Activated effector memory CD4-positive, alpha-beta T cell treated with Interleukin-2 at 50 U/mL for 16 hours (primary cell): ENCODE data around the gene DOCK4.

ENCODE experiments used
- DNase-seq: peaks from one replicate; pipeline ENCODE4 v3.0.0-alpha.2; 2020

Gene DOCK4

DNA sequence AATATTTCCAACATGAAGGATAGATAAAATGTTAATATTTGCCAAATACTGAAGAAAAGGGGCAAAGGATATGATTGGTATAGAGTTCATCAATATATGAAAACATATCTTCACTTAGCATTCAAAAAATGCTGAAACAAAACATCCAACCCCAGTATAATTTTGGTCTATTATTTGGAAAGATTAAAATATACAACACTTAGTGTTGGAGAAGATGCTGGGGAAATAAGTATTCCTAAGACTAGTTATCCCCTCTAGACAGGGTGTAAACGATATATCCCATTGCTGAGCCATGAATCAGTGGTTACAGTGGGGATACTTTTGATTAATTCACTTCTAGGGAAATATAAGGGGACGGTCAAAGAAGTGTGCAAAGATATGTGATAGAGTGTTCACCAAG is 456.6 kb downstream of the DOCK4 start:
- no peak for DNase-seq

DNA sequence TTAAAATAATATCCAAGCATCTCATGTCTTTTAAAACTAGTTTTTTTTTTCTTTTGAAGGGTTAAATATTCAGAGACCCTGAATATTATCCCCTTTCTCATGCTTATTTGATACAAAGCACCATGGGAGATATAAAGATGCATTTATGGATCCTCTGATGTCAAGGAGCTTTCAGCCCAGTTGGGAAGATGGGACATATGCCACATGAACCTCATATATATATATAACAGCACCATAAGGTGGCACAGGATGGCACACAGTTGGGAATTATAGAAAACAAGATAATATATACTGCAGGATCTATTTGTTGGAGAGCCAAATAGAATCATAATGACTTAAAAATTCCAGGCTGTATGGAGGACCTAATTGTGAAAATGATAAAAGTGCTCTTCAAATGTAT is 458.5 kb downstream of the DOCK4 start:
- DNase-seq, result no peak

DNA sequence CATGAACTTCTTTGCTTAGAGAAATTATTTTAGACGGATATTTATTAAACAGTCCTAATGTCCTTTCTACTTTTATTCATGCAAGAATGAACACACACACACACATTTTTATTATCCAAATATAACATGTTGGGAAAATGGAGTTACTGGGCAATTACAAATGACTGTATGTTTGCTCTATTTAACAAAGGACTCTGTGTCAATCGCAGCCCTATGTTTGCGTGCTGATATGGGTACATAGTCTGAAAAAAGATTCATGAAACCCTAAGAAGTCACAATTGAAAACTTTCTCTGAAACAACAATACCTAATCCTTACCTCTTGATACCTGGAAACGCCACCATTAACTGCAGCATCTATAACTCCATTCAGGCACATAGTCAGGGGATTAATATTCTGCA is 459.2 kb downstream of the DOCK4 start:
- no peak for DNase-seq

DNA sequence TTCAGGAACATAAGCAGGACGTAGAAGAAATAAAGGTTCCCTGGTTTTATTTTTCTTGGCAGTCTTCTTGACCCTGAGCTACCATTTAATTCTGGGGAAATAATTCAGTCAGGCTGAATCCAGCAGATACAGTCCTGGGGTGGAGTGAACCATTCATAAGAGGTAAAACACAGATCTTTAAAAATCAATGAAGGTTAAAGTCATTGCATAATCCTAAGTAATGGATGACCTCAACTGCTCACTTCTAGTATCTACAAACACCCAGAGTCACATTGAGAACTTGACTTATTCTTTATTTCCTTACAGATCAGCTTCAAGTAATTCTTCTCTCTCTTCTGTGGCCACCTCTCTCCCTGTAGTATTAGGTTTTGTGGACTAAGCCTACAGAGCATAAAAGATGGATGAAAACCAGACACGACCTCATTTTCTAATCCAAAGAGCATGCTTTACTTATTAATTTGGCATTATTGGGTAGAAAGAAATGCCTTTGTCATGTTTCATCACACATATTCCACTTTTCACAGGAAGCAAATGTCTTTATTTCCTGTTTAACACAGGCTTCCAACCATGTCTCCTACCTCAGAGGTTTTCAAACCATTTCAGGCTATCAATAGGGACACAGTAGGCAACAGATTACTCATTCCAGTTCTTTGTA is 461.6 kb downstream of the DOCK4 start:
- no peak for DNase-seq

DNA sequence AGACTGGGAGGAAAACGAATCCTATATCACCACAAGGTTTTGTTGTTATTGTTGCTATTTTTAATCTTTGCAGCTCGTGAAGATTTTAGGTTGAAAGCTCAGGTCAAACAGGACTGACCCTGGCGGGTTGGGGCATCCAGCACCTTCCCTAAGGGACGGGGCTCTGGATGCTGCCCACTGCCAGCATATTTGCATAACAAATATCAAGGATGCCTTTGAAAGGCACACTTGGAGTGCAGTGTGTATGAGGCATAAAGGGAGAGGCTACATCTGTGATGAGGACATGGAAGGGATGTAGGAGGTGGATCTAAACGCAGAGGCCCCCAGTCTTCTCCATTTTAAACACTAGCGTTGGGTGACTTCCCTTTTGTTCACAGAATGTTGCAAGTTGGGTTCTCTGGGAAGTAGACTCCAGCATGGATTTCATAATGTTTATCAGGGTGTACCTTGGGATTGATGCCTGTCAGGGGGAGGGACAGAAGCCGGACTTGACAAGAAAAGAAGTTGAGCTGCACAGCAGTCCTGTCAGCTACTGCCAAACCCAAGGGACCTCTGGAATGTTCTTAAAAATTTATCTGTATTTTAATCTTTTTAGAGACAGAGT is 462.9 kb downstream of the DOCK4 start:
- DNase-seq, result no peak

DNA sequence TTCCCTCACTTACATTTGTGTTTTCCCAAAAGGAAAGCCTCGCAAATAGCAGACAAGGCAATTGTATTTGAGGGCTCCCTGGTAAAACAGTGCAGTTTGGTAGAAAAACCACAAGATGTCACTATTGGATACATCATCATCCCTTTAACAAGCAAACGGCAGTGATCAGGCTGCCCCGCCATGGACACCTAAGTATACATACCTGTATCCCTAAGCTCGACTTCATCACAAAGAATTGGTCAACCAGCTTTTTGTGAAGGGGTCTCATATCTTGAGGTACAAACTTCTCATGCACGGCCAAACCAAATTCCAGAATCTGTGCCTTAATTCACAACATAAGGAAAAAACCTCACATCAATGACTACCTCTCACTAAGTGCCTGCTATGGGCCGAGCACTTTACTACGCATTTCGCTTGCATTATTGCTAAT is 464.4 kb downstream of the DOCK4 start:
- DNase-seq, result no peak

DNA sequence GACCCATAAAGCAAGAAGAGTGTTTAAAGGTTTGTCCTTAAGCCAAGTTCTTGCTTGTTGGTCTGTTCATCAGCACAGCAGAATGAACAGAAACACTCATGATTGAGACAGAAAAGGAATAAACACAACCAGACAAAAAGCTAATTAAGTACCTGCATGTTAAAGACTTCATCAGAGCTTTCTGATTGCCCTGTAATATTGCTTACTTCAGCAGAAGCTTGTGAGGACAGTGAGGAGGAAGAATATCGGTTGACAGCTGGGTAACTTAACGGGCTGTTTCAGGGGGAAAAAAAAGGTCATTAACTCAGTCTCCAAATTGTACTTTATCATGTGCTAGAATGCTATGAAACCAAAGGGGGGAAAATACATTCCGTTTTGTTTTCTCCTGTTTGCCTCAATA is 465.3 kb downstream of the DOCK4 start:
- no peak for DNase-seq

DNA sequence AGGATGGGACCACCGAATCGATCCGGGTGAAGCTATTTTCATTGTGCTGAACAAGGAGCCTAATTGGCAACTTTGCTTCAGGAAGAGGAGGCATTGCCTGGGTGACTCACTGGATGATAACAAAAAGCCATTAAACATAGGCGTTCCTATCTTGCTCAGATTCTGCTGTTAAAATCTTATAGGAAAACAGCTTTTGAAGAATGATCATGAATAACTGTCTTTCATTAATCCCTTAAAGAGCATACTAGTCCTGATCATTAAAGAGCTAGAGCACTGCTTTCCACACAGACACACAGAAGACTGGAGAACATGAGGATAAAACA is 469.7 kb downstream of the DOCK4 start:
- DNase-seq, result no peak

DNA sequence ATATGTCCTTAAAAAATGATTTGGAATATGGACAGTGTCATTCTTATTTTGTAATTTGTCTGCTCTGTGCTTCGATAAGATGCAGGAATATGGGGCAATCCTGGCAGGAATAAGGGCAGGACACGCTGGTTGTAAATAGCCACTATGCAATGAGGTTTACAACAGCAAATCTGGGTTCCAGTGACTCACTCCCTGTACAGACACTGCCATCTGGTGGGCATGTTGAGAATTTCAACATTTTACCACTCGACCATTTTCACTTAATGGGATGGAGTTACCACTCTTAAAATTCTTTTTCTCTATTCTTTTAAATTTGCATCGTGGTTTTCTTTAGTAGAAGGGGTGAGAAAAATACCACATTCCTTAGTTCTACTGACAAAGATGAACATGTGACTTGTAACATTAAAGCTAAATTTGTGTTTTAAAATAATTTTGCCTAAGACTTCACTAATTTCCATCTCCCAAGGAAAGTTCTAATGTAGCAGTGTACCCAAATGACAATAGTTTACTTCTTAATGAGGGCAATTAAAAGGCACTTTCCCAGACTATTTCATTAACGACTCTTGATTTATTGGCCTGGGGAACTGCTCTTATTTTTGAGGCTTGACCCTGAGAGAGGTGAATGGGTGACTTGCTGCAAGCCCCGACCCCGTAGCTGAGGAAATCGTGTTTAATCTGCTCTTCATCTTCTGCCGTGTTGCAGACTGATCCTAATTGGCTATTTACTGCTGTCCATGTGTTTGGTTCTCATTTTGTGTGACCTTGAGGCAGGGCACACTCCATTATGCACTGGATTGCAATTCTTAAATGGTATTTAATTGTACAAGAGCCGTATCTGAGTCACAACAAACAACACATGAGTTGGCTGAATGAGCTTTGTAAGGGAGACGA is 470.3 kb downstream of the DOCK4 start:
- no peak for DNase-seq

DNA sequence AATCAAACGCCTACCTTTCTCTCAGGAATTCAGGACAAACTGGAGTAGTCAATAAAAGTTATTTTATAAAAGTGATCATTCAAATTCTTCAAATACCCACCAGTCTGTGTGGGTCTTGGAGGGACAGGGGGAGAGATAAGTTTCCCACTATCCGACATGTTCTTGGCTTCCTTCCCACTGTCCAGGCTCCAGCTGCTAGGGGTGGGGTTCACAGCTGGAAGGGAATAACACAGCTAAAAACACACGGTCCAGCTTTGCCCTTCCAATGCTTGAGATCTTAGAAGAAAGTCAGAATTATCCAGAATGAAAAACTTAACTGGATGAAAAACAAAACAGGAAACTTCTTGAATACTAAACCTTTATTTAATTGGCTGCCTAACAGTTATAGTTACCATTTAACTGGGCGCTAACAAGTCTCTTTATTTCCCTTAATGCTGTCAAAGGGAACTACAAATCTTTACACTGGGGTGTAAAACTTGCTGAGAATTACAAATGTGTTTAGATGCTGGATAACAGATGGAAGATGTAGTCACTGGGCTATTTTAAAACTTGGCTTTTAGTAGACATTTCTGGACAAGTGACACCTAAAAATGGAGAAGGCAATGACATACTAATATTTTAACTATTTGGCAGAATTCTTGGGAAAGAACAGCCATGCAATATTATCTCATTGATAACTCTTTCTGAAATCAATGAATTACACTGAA is 471.1 kb downstream of the DOCK4 start:
- DNase-seq, result no peak

DNA sequence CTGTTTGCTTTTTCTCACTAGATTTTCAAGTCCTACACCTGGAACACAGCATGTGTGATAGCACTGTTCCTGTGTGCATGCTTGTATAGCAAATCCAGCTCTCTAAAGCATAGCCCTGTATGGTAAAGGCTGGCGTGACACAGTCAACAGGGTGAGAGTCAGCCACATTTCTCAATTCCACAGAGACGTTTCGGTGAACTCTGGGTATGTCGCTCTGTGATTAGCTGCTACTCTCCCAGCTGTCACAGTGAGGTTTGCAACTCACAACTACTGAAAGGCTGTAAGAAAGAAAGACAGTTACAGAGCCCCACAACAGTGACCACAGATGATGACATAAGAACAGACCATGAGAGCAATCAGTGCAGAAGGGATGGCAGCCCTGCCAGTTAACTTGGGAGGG is 473.3 kb downstream of the DOCK4 start:
- no peak for DNase-seq

DNA sequence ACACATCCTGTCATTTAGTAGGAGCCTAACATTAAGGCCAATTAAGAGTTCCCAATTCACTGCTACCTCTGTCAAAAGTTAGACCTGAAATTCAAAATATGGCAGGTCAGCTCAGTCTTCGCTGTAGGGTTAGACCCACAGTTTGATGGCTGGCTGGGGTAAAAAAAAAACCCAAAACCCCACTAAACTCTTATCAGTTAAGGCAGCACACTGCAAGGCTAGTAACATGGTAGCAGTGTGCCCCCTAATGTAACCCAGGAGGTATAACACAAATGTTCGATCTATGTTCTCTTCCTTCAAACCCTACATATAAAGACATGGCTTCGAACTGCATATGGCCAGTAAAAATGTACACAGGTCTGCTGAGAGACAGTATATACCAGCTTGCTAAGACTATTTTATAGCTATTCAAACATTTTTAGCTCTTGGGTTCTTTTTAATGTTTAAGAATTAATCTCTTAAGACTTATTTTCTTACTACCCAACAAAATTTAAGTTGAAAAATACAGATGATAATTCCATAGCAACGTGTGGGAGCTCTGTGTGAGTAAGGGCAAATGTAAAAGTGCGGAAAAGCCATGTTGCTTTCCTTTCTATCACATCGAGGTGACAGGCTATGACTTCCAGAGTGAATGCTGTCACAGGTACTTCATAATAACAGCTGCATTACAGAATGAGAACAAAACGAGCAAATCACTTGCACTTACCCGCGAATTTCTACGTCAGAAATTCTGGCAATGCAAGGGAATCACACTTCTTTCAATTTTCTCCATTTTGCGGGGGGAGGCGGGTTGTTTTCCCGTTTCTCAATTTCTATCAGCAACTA is 475.5 kb downstream of the DOCK4 start:
- DNase-seq, result no peak

DNA sequence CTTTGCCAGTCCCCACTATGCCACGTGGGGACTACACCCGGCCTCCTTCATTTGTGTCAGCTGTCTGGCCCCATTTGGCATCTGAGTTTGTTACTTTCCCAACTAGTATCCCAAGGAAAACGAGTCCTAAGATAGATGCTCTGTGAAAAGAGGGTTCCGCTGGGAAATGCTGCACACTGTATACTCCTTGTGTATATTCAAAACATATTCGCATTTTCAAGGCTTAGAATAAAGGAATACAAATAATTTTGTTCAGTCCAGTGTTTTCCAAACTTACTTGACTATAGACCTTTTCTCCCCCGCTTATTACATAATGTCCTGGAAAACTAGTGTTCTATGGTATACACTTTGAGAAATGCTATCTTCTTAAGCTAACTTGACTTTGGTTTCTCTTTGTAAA is 476.1 kb downstream of the DOCK4 start:
- DNase-seq, result no peak

DNA sequence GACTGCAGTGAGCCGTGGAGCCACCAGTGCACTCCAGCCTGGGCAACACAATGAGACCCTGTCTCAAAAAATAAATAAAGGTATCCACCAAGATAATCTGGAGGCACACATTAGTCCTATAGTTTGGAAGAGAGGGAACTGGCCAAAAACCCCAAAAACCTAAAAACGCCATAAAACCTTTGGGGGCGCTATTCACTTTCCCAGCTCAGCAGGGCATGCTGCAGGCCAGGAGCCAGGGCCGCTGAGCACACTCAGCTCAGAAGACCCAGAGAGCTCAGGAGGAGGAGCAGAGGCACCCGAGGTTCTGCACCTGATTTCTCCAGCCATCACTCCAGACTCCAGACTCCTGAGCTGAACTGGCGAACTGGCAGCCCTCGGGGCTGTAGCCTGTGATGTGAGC is 476.7 kb downstream of the DOCK4 start:
- no peak for DNase-seq

DNA sequence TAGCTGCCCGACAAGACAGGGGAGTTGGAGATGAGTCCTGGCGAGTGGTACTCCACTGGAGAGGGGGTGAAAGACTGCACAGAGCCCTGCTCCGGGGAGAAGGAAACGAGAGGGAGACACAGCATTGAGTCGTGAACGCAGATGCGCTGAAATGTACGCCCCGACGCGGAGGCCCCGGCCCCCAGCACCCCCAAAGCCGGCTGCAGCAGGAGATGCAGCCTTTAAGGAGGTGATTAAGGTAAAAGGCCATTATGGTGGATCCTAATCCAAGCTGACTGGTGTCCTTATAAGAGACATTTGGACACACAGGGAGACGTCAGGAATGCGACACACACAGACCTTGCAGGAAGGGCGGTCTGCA is 477.6 kb downstream of the DOCK4 start:
- no peak for DNase-seq

DNA sequence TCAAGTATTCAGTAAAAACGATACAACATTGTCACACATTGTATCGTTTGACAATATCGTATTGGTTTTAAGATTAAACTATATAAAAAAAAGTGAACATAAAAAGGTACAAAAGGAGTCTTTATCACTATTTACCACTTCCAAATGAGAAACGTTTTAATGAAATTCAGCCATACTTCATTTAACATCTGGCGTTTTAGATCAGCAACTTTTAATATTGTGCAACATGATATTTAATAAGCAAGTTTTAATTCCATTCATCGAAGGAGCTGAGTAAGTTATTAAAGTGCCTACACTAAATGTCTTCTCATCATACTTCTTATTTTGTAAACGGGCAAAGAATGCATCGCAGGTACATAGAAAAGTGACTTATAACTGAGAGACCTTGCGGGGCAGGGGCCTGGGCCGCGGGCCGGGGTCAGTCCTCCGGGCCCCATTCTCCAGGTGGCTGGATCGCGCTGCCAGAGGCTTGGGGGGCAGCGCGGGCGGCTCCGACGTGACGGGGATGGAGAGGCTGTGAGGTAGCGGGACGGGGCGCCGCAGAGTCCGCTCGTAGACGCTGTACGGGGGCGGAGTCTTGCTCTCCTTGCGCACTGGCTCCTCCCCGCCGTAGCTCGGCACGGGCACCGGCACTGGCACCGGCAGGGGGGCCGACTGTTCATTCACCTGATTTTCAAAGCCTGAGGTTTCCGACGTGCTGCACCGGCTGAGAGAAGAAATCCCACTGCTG is 478.1 kb downstream of the DOCK4 start:
- DNase-seq, result no peak

DNA sequence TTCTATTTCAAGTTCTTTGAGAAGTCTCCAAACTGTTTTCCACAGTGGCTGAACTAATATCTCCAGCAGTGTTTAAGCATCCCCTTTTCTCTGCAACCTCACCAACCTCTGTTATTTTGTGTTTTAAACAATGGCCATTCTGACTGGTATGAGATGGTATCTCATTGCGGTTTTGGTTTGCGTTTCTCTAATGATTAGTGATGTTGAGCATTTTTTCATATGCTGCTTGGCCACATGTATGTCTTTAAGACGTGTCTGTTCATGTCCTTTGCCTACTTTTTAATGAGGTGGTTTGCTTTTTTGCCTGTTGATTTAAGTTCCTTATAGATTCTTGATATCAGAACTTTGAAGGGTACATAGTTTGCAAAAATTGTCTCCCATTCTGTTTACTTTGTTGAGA is 487.3 kb downstream of the DOCK4 start:
- no peak for DNase-seq

DNA sequence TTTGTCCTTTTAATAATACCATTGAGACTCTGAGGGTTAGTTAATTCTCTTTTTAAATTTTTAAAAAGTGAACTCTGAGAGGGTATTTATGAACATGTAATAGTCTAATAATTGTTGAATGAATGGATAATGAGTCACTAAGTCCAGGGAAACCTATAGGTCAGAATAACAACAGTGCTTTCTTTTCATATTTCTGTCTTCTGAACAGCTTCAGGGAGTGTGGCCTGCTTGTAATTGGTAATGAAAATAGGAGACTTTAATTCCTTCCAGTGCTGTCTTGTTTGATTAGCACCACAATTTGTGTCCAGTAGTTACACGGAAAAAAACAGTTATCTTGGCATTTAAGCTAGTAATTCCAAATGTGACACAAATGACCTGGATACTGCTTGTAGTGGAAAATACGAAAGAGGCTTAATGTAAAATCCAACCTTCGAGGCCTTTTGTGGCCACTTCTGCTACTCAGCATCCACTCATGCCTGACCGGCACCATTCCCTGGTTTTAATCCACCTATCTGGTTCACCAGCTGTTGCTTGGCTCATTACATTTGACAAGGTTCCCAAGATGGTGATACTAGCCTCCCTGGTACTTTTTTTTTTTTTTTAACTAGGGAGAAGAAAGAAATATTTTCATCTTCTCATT is 494.7 kb downstream of the DOCK4 start:
- DNase-seq, result no peak

DNA sequence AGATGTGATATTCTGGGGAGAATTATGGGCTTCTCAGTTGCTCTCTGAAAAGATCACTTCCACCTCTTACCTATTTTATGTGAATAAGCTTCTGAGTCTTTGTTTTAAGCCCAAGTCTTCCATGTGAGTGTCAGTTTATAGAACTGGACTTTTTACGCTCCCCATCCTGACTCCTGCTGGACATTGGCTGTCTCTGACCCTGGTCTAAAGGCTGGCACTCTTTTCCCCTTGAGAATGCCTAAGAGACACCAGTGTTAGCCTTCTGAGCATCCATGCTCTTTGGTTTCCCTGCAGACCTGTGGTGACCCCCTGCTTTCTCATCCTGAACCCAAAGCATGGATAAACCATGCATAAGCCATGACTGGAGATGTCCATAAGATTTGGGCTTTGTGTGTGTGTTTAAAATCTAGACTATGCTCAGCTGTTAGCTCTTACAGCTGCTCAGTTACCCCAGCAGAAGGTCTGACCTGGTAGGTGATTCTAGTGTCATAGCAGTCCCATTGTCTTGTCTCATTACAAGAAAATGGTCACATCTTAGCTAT is 495.3 kb downstream of the DOCK4 start:
- DNase-seq, result no peak

DNA sequence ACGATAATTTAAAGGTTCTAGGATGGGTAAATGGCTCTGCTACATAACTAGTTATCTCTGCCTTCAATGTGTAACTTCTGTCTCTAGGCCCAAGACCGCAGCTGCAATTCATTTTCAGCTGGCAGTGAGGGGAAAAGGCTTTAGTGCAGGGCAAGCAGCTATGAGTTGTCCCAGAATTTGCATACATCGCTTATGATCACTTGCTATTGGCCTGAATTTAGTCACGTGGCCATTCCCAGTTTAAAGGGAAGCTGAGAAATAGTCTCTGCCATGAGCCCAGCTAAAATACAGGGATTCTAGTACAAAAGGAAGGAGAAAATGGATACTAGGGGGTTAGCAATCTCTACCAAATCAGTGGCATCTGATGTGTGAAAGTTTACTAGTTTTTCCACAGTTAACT is 498.1 kb downstream of the DOCK4 start:
- no peak for DNase-seq

DNA sequence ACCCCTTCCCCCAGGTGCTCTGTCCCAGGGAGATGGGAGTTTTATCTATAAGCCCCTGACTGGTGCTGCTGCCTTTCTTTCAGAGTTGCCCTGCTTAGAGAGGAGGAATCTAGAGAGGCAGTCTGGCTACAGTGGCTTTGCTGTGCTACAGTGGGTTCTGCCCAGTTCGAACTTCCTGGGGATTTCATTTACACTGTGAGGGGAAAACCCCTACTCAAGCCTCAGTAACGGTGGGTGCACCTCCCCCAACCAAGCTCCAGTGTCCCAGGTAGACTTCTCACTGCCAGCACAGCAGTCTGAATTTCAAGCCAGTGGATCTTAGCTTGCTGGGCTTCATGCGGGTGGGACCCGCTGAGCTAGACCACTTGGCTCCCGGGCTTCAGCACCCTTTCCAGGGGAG is 500.4 kb downstream of the DOCK4 start:
- no peak for DNase-seq
